ENCODE results near the gene DNMT3A. TPM values are rescaled to one million over a fixed set of nuclear protein-coding genes. Genes with fewer than 3 reads are reported as not detected.

Gene DNMT3A
- total and polyA plus RNA-seq, 2 experiments from 2014 or later = 47.2 to 80.4 TPM

- no peaks in the 10 kb centered on the region for H4K20me1 ChIP-seq (replicated peaks; ENCODE audit: insufficient read depth)
- no peak overlapping the region for H2AFZ ChIP-seq
- H3K9me2 ChIP-seq (ENCODE audit: insufficient read depth) = no peaks in the 10 kb centered on the region
- H3K4me1 Mint-ChIP-seq = peaks cover 20% of the 10 kb centered on the region
- H3K79me2 ChIP-seq (replicated peaks; ENCODE audit: insufficient read depth) = no peaks in the 10 kb centered on the region
- H3K4me3 ChIP-seq = no peak overlapping the region
- H3K9me3 Mint-ChIP-seq = no peaks in the 10 kb centered on the region
- no peaks in the 10 kb centered on the region for H3F3A ChIP-seq (replicated peaks; ENCODE audit: low read depth)
- H3K36me3 Mint-ChIP-seq (ENCODE audit: low read depth) = no peaks in the 10 kb centered on the region
- no peak for DNase-seq (ENCODE audit: low spot score)
- no peaks in the 10 kb centered on the region for H3K36me3 ChIP-seq (ENCODE audit: insufficient read depth)
- no peak overlapping the region for H3K4me3 Mint-ChIP-seq
- peaks cover 4% of the 10 kb centered on the region for H3K4me1 ChIP-seq (ENCODE audit: insufficient read depth)
- H3K27me3 ChIP-seq (ENCODE audit: insufficient read depth) = no peaks in the 10 kb centered on the region
- no peak overlapping the region for H3K4me2 ChIP-seq
- peaks cover 11% of the 10 kb centered on the region for H3K27me3 Mint-ChIP-seq (ENCODE audit: insufficient read depth, low read depth, poor library complexity)
- H3K27ac Mint-ChIP-seq = no peak overlapping the region
- no peak for TF ChIP-seq STAT1 (IDR thresholded peaks at IDR 0.05; ENCODE audit: unreplicated experiment)
- TF ChIP-seq EZH2 (IDR thresholded peaks at IDR 0.05; ENCODE audit: low read depth, unreplicated experiment) = no peak
- TF ChIP-seq NANOG (IDR thresholded peaks at IDR 0.05; ENCODE audit: borderline replicate concordance) = no peak
- no peak for TF ChIP-seq ZNF462 (CRISPR knock-in tag; IDR thresholded peaks at IDR 0.05)
- no peak for TF ChIP-seq ZNF331 (CRISPR knock-in tag; IDR thresholded peaks at IDR 0.05; ENCODE audit: low read depth)
- no peak for TF ChIP-seq POLR2AphosphoS5 (IDR thresholded peaks at IDR 0.05; ENCODE audit: low read depth)
- no peak for TF ChIP-seq EZH2phosphoT487 (IDR thresholded peaks at IDR 0.05; ENCODE audit: unreplicated experiment)
- no peak for TF ChIP-seq REST (IDR thresholded peaks at IDR 0.05; ENCODE audit: unreplicated experiment)
- TF ChIP-seq ZNF114 (CRISPR knock-in tag; IDR thresholded peaks at IDR 0.05) = no peak
- ATAC-seq = no peak
- H3K27ac ChIP-seq (ENCODE audit: low read depth) = no peak overlapping the region
These were observed 49.3 kb downstream of the DNMT3A start for GRCh38 chr2:25292408-25292807.

Data from GM23338 (cell line).